GM19351 (cell line): ENCODE data around the gene PPP6R1.
"Not testable (repeated sequence)": the region's sequence is repeated elsewhere in the genome, so short reads cannot be mapped to it uniquely, and the experiment has no call there.

ENCODE experiments used
- ATAC-seq: cut with Tn5 transposase; IDR thresholded peaks from one replicate; pipeline ENCODE4 v1.9.1; 2021; ENCODE audit warnings: mild to moderate bottlenecking, moderate library complexity; ENCODE audit not compliant: unreplicated experiment

The PPP6R1 gene

GRCh38 chr19:55227241-55228014 lies 31.4 kb downstream of the PPP6R1 start:
- no peak for ATAC-seq

DNA sequence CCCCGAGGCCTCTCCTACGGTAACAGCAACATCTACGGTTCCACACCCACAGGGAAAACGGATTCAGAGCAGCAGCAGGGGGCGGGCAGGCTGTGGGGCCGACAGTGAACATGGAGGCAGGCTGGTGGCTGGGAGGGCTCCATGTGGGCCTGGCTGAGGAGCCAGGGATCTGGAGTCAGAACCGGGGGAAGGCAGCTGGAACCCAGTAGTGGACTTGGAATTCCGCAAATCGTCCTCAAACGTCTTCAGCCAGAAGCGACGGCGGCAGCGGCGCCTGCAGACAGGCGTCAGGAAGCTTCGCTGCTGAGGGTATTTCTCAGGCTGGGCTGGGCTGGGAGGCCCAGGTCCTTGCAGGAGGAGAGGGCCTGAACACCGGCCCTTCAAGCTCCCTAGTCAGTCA lies 32.0 kb downstream of the PPP6R1 start:
- ATAC-seq: no peak

DNA sequence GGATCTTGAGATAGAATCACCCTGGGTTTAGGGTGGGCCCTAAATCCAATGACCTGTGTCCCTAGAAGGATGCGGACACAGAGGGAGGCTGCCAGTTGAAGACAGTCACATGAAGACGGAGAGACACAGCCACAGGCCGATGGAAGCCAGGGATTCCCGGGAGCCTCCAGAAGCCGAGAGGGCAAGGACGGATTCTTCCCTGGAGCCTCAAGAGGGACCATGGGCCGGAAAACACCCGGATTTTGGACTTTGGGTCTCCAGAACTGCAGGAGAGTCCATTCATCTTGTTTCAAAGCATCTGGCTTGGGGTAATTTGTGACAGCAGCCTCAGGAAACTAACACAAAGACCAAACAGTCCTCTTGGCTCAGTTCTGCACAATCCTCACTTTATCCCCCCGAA lies 32.5 kb downstream of the PPP6R1 start:
- ATAC-seq: no peak

GRCh38 chr19:55225415-55225958 lies 33.3 kb downstream of the PPP6R1 start:
- no peak for ATAC-seq

- ATAC-seq: not testable (repeated sequence)
Observed at GRCh38 chr19:55224679-55225414, 34.0 kb downstream of the PPP6R1 start.

DNA sequence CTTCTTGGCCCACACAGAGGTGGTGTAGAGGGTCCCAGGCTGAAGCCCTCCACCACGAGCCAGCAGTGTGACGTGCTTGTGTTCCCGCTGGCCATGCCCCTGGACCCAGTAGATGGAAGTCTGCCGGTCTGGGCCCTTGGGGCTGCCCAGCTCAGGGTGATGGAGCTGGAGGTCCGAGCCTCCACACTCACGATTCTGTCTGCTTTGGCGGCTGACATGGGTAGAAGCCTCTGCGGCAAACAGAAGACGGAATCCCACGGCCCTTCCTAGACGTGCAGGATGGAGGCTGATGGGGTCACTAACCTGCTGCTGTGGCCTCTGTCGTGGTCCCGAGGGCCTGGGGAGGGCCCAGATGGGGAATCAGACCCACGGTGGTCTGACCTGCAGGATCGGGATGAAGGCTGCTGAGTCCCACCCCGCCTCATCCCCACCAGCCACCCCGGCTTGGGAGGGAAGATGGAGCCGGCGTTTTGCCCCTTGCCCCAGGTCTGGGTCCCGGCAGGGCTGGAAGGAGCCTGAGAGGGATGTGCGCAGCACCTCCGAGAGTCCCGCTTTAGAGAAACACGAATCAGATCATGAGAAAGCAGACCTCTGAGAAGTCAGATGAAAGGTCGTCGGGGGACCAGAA lies 34.7 kb downstream of the PPP6R1 start:
- ATAC-seq: no peak

- ATAC-seq: no peak
Observed at GRCh38 chr19:55223291-55224037, 35.4 kb downstream of the PPP6R1 start.

DNA sequence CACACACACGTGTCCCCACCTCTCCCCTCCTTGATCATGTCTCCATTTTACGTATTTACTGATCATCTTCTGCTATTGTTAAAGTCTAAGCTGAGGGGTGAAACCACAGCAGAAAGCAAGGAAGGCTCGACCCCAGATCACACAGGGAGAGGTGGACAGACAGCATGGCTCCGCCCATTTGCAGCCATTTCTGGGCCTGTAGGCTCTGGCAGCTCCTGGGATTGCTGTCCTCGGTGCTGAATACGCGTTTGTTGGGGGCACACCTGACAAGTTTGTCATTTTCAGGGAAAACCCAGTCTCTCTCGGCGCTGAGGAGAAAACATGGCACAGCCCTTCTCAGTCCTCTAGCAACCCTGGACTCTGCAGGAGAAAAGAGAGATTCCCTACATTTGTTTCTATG lies 38.3 kb downstream of the PPP6R1 start:
- no peak for ATAC-seq

GRCh38 chr19:55216461-55217198 lies 42.2 kb downstream of the PPP6R1 start:
- ATAC-seq: no peak

- no peak for ATAC-seq
Observed at GRCh38 chr19:55213547-55213946, 45.3 kb downstream of the PPP6R1 start.

DNA sequence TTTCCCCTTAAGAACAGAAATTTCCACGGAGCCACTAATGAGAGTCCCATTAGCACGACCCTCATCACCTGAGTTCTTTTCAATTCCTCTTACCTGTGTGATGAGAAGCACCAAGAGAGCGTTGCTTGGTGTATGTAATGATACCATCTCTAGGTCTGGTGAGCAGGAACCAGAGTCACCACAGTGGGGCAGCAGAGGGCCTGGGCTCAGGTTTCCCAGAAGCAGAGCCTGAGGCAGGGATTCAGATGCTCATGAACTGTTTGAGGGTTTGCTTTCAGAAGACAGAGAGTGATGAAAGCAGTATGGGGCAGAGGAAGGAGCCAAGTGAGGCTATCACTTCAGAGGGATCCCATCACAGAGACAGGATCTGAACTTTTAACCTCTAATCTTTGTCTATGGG lies 46.4 kb downstream of the PPP6R1 start:
- ATAC-seq: no peak

- ATAC-seq: no peak
Observed at GRCh38 chr19:55209693-55210472, 48.9 kb downstream of the PPP6R1 start.

- no peak for ATAC-seq
Observed at GRCh38 chr19:55208880-55209692, 49.7 kb downstream of the PPP6R1 start, which contains the start of gene PTPRH. TSS of gene PTPRH (minus strand) at chr19:55209501. CDS start at chr19:55209433, 68 bp downstream.

DNA sequence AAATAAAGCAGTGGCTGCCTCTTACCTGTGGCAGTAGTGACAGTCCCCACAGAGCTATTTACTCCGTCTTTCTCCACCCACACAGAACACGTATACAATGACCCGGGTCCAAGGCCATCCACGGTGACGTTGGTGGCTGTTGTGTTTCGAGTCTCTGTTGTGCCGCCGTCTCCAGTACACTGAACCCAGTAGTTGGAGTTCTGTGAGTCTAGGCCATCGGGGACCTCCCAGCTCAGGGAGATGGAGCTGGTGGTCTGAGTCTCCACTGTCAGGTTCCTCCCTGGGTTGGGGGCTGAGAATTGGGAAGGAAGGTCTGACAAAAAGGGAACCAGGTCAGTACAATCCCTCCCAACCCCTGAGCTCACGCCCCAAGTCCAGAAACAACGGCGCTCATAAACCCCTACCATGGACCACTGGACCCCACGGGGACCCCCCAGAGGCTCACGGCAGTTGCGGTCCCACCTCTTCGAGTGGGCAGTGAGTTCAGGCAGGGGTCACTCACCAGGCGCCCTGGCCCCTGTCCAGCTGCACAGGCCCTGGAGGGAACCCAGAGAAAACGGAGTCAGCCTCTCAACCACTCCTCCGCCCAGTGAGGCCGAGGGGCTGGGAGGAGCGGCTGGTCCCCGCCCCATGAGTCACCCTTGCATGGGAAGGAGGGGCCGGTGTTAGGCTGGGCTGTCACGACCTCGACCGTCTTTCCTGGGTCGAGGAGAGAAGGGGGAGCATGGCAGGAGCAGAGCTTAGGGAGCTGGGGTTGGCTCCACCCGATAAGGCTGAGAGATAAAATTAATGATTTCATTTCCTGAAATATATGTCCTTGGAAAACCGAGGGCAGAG lies 51.9 kb downstream of the PPP6R1 start:
- ATAC-seq: no peak

DNA sequence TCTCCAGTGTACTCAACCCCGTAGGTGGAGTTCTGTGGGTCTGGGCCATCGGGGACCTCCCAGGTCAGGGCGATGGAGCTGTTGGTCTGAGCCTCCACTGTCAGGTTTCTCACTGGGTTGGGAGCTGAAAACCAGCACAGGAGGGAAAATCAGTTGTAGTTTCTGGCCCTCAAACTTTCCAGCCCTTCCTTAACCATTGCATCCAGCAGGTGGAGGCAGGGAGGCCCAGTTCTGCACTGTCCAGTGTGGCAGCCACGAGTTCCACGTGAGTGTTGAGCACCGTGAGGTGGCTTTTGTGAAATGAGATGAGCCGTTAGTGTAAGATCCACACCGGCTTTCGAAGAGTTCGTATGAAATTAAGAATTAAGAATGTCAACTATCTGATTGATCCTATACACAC lies 56.6 kb downstream of the PPP6R1 start:
- ATAC-seq: not testable (repeated sequence)

DNA sequence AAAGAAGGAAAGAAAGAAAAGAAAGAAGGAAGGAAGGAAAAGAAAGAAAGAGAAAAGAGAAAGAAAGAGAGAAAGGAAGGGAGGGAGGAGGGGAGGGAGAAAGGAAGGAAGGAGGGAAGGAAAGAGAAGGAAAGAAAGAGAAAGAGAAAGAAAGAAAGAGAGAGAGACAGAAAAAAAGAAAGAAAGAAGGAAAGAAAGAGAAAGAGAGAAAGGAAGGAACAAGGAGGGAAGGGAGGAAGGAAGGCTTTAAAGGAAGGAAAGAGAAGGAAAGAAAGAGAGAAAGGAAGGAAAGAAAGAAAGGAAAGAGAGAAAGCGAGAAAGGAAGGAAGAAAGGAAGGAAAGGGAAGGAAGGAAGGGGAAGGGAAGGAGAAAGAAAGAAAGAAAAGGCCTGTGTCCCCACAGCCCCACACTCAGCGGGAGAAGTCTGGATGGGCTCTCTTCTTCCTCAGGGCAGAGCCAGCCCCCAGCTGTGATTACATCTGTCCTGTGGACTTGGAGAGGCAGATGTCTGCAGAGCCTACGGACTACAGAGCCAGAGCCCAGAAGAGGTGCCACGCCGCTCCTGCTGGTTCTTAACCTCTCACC lies 59.1 kb downstream of the PPP6R1 start:
- ATAC-seq: no peak

DNA sequence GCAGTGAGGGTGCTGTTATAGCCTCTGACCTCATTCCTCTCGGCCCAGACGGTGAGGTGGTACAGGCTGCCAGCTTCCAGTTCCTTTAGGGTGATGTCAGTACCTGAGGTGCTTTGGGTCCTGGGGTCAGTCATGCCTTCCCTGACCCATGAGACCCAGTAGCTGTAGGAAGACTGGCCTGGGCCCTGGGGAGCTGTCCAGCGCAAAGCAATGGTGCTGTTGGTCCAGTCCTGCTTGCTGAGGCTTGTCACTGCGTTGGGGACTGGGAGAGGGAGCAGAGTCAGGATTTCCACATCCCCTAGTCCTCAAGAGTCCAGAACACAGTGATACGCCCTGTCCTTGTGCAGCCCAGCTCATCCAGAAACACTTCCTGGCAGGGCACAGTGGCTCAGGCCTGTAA lies 60.2 kb downstream of the PPP6R1 start:
- ATAC-seq: no peak
